Mesothelial cell of epicardium (in vitro differentiated cells): ENCODE measurements around the gene MRPL22. TPM values are rescaled to one million over a fixed set of nuclear protein-coding genes. Genes with fewer than 3 reads are reported as not detected.
"Not testable (repeated sequence)": the region's sequence is repeated elsewhere in the genome, so short reads cannot be mapped to it uniquely, and the experiment has no call there.

Source experiments
- DNase-seq, 2 experiments: peaks; one replicate each; pipeline ENCODE4 v3.0.0; 2021; ENCODE audit warnings: low spot score in 2 of 2; ENCODE audit not compliant: unreplicated experiment in 2 of 2
- H3K27ac Mint-ChIP-seq: 2 replicates; pipeline ENCODE4 v1.8.0; 2021; ENCODE audit warnings: mixed read lengths
- H3K27me3 Mint-ChIP-seq: 2 replicates; pipeline ENCODE4 v1.8.0; 2021; ENCODE audit warnings: low read depth, mixed read lengths
- H3K36me3 Mint-ChIP-seq: 2 replicates; pipeline ENCODE4 v1.8.0; 2021; ENCODE audit warnings: mixed read lengths
- H3K4me1 Mint-ChIP-seq: 2 replicates; pipeline ENCODE4 v1.8.0; 2021; ENCODE audit warnings: mixed read lengths
- H3K4me3 Mint-ChIP-seq: 2 replicates; pipeline ENCODE4 v1.8.0; 2021; ENCODE audit warnings: mild to moderate bottlenecking, moderate library complexity, mixed read lengths
- H3K9me3 Mint-ChIP-seq: 2 replicates; pipeline ENCODE4 v1.8.0; 2021; ENCODE audit warnings: mixed read lengths
- total RNA-seq: library from RNA; stranded (reverse); gene quantifications from 3 replicates; pipeline ENCODE4 v1.2.1, GENCODE V29; 2021
- TF ChIP-seq, protein P1 (sequence below): fragments of 200-600 bp; sonication (generic); IDR thresholded peaks from one replicate; pipeline ENCODE4 v1.5.0; 2021; ENCODE audit warnings: antibody characterized with exemption; ENCODE audit not compliant: unreplicated experiment

The MRPL22 gene
- total RNA-seq, 1 donor from 2014 or later = 36.0 TPM

DNA sequence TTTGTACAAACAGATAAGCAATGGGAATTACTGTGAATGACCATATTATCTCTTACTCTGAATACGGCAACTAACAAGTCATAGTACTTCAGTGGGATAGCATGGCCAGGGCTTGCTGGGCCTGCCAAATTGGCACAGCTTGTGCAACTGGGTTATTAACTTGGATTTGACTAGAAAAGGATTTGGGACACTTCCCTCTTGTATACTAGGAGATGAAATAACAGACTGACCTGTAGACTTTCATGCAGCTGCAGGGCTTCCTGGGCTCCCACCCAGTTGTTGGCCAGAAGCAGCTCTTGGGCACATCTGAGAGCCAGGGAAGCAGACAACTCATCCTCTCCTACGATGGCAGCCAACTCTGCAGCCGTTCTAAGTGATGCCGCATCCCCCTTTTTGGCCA, 42.7 kb upstream of the MRPL22 start:
- Mint-ChIP-seq H3K9me3 (no peaks in the 10 kb centered on the region), H3K4me1 (no peaks in the 10 kb centered on the region), H3K36me3 (peaks cover 53% of the 10 kb centered on the region), H3K27ac (no peak overlapping the region), H3K4me3 (no peak overlapping the region), H3K27me3 (no peaks in the 10 kb centered on the region)
- no peak for DNase-seq
- TF ChIP-seq, protein P1, sequence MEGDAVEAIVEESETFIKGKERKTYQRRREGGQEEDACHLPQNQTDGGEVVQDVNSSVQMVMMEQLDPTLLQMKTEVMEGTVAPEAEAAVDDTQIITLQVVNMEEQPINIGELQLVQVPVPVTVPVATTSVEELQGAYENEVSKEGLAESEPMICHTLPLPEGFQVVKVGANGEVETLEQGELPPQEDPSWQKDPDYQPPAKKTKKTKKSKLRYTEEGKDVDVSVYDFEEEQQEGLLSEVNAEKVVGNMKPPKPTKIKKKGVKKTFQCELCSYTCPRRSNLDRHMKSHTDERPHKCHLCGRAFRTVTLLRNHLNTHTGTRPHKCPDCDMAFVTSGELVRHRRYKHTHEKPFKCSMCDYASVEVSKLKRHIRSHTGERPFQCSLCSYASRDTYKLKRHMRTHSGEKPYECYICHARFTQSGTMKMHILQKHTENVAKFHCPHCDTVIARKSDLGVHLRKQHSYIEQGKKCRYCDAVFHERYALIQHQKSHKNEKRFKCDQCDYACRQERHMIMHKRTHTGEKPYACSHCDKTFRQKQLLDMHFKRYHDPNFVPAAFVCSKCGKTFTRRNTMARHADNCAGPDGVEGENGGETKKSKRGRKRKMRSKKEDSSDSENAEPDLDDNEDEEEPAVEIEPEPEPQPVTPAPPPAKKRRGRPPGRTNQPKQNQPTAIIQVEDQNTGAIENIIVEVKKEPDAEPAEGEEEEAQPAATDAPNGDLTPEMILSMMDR = no peak

- TF ChIP-seq, protein P1 = no peak
- Mint-ChIP-seq H3K27ac (no peak overlapping the region), H3K36me3 (peaks cover 51% of the 10 kb centered on the region)
Observed at GRCh38 chr5:154899151-154899816, 41.6 kb upstream of the MRPL22 start.

GRCh38 chr5:154900066-154900465, 40.8 kb upstream of the MRPL22 start:
- Mint-ChIP-seq H3K4me3 (no peak overlapping the region), H3K36me3 (peaks cover 54% of the 10 kb centered on the region), H3K27ac (no peak overlapping the region), H3K27me3 (no peaks in the 10 kb centered on the region), H3K9me3 (no peaks in the 10 kb centered on the region), H3K4me1 (no peaks in the 10 kb centered on the region)
- no peak for DNase-seq
- TF ChIP-seq, protein P1 = no peak

More at GRCh38 chr5:154899151-154899816, 41.6 kb upstream of the MRPL22 start:
- no peaks in the 10 kb centered on the region for H3K27me3 Mint-ChIP-seq
- H3K4me3 Mint-ChIP-seq = no peak overlapping the region
- no peaks in the 10 kb centered on the region for H3K4me1 Mint-ChIP-seq
- no peak for DNase-seq
- no peaks in the 10 kb centered on the region for H3K9me3 Mint-ChIP-seq

DNA sequence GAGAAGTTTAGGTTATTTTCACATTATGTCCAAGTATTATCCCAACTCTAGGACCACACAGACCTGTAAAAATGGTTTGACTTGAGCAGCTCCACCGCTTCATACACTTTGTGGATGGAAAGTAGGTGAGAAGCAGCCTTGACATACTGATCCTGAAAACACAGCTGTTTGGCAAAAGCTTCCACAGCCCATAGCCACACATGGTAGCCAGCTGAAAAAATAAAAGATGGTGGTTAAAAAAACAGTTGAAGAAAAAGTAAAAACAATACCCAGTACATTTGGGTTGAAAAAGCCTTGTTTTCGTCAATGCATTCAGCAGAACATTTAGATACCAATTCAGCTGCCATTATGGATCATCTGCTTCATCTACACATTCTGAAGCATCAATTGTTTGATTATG, 39.6 kb upstream of the MRPL22 start:
- TF ChIP-seq, protein P1 = no peak
- H3K27ac Mint-ChIP-seq = no peak overlapping the region
- H3K4me1 Mint-ChIP-seq = no peaks in the 10 kb centered on the region
- no peak overlapping the region for H3K4me3 Mint-ChIP-seq
- no peak for DNase-seq
- H3K36me3 Mint-ChIP-seq = peaks cover 44% of the 10 kb centered on the region
- H3K9me3 Mint-ChIP-seq = no peaks in the 10 kb centered on the region
- no peaks in the 10 kb centered on the region for H3K27me3 Mint-ChIP-seq

- peaks cover 40% of the 10 kb centered on the region for H3K36me3 Mint-ChIP-seq
- no peaks in the 10 kb centered on the region for H3K9me3 Mint-ChIP-seq
- no peak for DNase-seq
- H3K27me3 Mint-ChIP-seq = no peaks in the 10 kb centered on the region
- no peaks in the 10 kb centered on the region for H3K4me1 Mint-ChIP-seq
- no peak overlapping the region for H3K27ac Mint-ChIP-seq
- TF ChIP-seq, protein P1 = no peak
- no peak overlapping the region for H3K4me3 Mint-ChIP-seq
Observed at GRCh38 chr5:154901913-154902312, 39.0 kb upstream of the MRPL22 start.

GRCh38 chr5:154905601-154906000, 35.3 kb upstream of the MRPL22 start:
- H3K4me3 Mint-ChIP-seq, DNase-seq, H3K4me1 Mint-ChIP-seq, H3K27me3 Mint-ChIP-seq, H3K9me3 Mint-ChIP-seq, H3K27ac Mint-ChIP-seq: not testable (repeated sequence)
- peaks cover 29% of the 10 kb centered on the region for H3K36me3 Mint-ChIP-seq
